Suprapubic skin (tissue), 4 donors: ENCODE measurements around the gene KANSL1.

Experiments
- EP300 ChIP-seq: sonication (generic); formaldehyde crosslinking; IDR thresholded peaks from one replicate; pipeline ENCODE4 v1.6.1; 2017; ENCODE audit warnings: antibody characterized with exemption
- POLR2A ChIP-seq, 2 donors: fragments of 450-650 bp; IDR thresholded peaks; one replicate each; pipeline ENCODE4 v1.6.1; 2017; ENCODE audit warnings: antibody characterized with exemption in 2 of 2, mild to moderate bottlenecking in 2 of 2, moderate library complexity in 2 of 2
- POLR2AphosphoS5 ChIP-seq, 3 donors: sonication (generic); formaldehyde crosslinking; IDR thresholded peaks; one replicate each; pipeline ENCODE4 v1.6.1; 2017; ENCODE audit warnings: antibody characterized with exemption in 3 of 3
- TF ChIP-seq, protein P1 (sequence below), 2 donors: fragments of 200-600 bp in 1 of 2; fragments of 450-650 bp in 1 of 2; sonication (generic) in 1 of 2; IDR thresholded peaks; one replicate each; pipeline ENCODE4 v1.5.1; 2016 to 2019; ENCODE audit warnings: antibody characterized with exemption in 2 of 2, mild to moderate bottlenecking in 1 of 2, moderate library complexity in 1 of 2

GRCh38 chr17:46045639-46046038 is 147.6 kb downstream of the KANSL1 start:
- TF ChIP-seq POLR2AphosphoS5 (IDR thresholded peaks at IDR 0.05) (no peak), POLR2A (IDR thresholded peaks at IDR 0.05) (no peak), EP300 (no peak)
- TF ChIP-seq, protein P1, sequence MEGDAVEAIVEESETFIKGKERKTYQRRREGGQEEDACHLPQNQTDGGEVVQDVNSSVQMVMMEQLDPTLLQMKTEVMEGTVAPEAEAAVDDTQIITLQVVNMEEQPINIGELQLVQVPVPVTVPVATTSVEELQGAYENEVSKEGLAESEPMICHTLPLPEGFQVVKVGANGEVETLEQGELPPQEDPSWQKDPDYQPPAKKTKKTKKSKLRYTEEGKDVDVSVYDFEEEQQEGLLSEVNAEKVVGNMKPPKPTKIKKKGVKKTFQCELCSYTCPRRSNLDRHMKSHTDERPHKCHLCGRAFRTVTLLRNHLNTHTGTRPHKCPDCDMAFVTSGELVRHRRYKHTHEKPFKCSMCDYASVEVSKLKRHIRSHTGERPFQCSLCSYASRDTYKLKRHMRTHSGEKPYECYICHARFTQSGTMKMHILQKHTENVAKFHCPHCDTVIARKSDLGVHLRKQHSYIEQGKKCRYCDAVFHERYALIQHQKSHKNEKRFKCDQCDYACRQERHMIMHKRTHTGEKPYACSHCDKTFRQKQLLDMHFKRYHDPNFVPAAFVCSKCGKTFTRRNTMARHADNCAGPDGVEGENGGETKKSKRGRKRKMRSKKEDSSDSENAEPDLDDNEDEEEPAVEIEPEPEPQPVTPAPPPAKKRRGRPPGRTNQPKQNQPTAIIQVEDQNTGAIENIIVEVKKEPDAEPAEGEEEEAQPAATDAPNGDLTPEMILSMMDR (IDR thresholded peaks at IDR 0.05): no peak
